AG08395 (cell line): Measurements from ENCODE around the gene ASB15.
A peak's percentile ranks its signal among the peaks of the same experiment; 100 is the strongest.
"Not testable (repeated sequence)": the region's sequence is repeated elsewhere in the genome, so short reads cannot be mapped to it uniquely, and the experiment has no call there.

Experiments used
- DNase-seq: peaks from one replicate; pipeline ENCODE4 v3.0.0; 2012; ENCODE audit warnings: mixed read lengths, low spot score

The ASB15 gene

GRCh38 chr7:123598657-123599056 lies 3.0 kb upstream of the ASB15 start:
- no peak for DNase-seq

GRCh38 chr7:123599766-123600165 lies 1.9 kb upstream of the ASB15 start:
- no peak for DNase-seq

- DNase-seq, result no peak
Observed at GRCh38 chr7:123600876-123601275, 745 bp upstream of the ASB15 start.

- no peak for DNase-seq
Observed at GRCh38 chr7:123602648-123603047, 1.0 kb downstream of the ASB15 start.

- DNase-seq, result no peak
Observed at GRCh38 chr7:123604739-123605138, 3.1 kb downstream of the ASB15 start.

- no peak for DNase-seq
Observed at GRCh38 chr7:123607423-123607975, 5.9 kb downstream of the ASB15 start.

- no peak for DNase-seq
Observed at GRCh38 chr7:123608991-123609882, 7.6 kb downstream of the ASB15 start.

GRCh38 chr7:123609883-123610239 lies 8.2 kb downstream of the ASB15 start:
- DNase-seq, result no peak

- no peak for DNase-seq
Observed at GRCh38 chr7:123612024-123612423, 10.4 kb downstream of the ASB15 start.

- peak; percentile 24 for DNase-seq
Observed at GRCh38 chr7:123615344-123615743, 13.7 kb downstream of the ASB15 start.

GRCh38 chr7:123616223-123616622 lies 14.6 kb downstream of the ASB15 start:
- DNase-seq, result no peak

GRCh38 chr7:123621707-123622106 lies 20.1 kb downstream of the ASB15 start:
- DNase-seq, result no peak

GRCh38 chr7:123622660-123623386 lies 21.2 kb downstream of the ASB15 start:
- DNase-seq, result no peak

GRCh38 chr7:123624527-123625183 lies 23.0 kb downstream of the ASB15 start:
- peak; percentile 19 for DNase-seq

GRCh38 chr7:123625254-123625653 lies 23.6 kb downstream of the ASB15 start:
- no peak for DNase-seq

- DNase-seq, result no peak
Observed at GRCh38 chr7:123627851-123628250, 26.2 kb downstream of the ASB15 start.

GRCh38 chr7:123628829-123629228 lies 27.2 kb downstream of the ASB15 start:
- no peak for DNase-seq

GRCh38 chr7:123629281-123629680 lies 27.7 kb downstream of the ASB15 start:
- DNase-seq, result no peak

- no peak for DNase-seq
Observed at GRCh38 chr7:123632808-123633207, 31.2 kb downstream of the ASB15 start.

- peak; percentile 39 for DNase-seq
Observed at GRCh38 chr7:123633553-123633952, 31.9 kb downstream of the ASB15 start.

- not testable (repeated sequence) for DNase-seq
Observed at GRCh38 chr7:123634011-123634573, 32.5 kb downstream of the ASB15 start.
